Testis (tissue), 2 donors: Measurements from ENCODE around the gene OR5K2.

Experiments used
- CTCF ChIP-seq, 3 experiments: fragments of 450-650 bp in 2 of 3; fragments of 200-600 bp in 1 of 3; sonication (generic) in 1 of 3; IDR thresholded peaks; one replicate each; pipeline ENCODE4 v1.5.1; 2016 to 2019; ENCODE audit warnings: antibody characterized with exemption in 3 of 3, mild to moderate bottlenecking in 2 of 3, moderate library complexity in 1 of 3
- POLR2A ChIP-seq: fragments of 450-650 bp; IDR thresholded peaks from one replicate; pipeline ENCODE4 v1.6.1; 2017; ENCODE audit warnings: antibody characterized with exemption, mild to moderate bottlenecking, moderate library complexity

DNA sequence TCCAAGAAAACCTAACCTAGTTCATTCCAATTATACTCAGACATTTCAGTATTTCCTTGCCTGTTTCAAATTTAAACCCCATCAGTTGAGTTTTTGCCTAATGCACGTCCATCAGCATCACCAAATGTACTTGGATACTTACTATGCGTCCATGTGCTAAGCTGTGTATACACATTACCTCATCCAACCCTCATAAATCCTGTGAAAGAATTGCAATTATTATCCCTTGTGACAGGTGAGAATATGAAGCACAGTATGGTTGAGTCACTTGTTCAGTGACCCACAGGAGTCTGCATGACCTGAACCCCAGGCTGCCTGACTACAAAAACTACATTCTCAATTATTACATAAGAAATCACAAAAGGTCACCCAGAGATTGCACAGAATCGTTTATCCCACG is 2.5 kb downstream of the OR5K2 start:
- no peak for TF ChIP-seq CTCF (IDR thresholded peaks at IDR 0.05)
- no peak for TF ChIP-seq POLR2A
